Brain pericyte (primary cell): ENCODE results near the gene ZNF581.

Source experiments
- DNase-seq: peaks from one replicate; pipeline ENCODE4 v3.0.0-alpha.2; 2012; ENCODE audit warnings: low read depth, low spot score

ZNF581 gene

DNA sequence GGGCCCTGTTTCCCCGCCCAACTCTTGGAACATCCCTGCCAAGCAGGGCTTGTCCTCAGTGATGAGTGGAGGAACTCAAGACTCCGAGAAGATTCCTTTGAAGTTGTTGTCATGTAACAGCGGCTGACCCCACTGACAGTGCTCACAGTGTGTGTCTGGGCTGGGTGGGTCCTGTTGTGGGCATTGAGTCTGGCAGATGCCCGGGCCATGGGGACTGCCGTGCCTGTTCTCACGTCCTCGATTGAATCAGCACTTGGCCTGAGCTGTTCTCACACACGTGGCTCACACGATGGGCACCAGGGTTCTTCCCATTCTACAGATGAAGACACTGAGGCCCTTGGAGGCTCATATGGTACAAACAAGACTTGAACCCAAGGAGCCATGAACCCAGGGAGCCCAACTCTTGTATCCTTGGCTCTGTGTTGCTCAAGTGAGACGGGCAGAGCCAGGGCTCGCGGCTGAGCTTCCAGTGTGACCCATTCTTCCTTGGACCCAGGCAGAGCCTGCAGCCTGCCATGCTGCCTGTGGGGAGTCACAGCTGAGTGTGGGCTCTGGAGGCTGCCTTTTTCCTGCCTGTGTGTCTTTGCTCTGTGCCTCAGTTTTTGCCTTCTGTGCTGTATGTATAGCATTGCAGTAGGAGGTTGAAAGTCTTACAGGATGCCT lies 23.0 kb downstream of the ZNF581 start:
- DNase-seq: no peak

DNA sequence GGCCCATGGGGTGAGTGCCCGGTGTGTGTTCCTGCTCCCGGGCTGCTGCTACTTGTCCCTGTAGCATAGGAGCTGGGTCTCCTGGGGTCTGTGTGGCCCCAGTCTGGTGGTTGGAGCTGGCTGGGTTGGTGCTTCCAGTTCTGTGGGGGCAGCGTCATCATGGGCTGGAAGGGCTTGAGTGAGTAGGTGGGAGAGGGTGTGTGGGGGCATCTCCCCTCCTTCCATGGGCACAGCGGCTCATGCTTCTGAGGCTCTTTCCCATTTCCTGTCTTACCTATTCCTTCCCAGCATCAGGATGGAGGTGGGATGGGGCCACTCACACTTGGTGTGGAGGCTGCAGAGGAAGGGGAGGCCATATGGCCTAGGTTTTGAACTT lies 23.5 kb downstream of the ZNF581 start:
- no peak for DNase-seq

DNA sequence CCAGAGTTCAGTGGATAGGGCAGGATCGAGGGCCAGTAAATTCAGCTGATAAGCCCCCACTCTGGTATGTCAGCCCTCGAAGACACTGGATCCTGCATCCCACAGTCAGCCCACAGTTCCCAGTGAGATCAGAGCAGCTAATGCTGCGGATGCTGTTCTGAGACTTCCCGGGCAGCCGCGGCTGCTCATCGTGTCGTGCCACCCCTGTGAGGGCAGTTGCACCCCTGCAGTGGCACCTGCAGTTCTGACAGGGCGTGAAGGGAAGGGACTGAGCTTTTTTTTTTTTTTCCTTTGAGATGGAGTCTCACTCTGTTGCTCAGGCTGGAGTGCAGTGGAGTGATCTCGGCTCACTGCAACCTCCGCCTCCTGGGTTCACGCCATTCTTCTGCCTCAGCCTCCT lies 24.1 kb downstream of the ZNF581 start:
- DNase-seq: no peak

DNA sequence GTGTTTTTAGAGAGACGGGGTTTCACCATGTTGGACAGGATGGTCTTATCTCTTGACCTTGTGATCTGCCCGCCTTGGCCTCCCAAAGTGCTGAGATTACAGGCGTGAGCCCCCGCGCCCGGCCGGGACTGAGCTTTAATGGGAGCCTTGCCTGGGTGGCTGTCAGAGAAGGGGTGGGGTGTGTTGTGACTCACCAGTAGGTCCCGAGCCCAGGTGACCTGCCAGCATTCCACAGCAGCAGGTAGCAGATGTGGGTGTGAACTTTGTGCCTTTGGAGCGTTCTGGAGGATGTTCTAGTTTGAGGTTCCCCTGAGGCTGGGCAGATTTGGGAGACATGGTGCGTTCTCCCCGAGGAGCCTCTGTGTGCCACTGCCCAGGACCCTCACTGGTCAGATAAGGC lies 24.5 kb downstream of the ZNF581 start:
- DNase-seq: no peak

DNA sequence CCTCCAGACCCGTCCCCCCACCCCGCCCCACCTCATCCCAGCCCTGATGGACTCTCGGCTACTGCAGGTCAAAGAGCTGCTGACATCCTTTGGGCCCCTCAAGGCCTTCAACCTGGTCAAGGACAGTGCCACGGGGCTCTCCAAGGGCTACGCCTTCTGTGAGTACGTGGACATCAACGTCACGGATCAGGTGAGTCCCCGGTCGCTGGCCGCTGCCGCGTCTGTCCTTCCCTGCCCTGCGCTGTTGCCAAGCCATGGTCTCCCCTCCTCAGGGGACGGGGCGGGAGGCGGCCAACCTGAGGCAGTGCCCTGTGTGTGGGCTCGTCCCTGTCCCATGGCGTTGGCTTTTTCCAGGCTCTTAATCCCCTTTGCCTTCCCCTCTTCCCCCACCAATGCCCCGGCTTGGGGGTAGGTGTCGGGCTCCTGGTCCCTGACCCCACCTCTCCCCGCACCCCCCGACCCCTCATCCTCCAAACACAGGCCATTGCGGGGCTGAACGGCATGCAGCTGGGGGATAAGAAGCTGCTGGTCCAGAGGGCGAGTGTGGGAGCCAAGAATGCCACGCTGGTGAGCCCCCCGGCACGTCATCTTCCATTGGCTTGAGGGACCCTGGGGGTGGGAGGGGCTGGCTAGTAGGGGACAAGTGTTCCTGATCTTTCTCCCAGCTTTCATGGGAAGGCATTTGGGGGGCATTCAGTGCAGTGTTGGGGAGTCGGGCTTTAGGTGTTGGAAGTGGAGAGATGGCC lies 25.3 kb downstream of the ZNF581 start:
- no peak for DNase-seq

DNA sequence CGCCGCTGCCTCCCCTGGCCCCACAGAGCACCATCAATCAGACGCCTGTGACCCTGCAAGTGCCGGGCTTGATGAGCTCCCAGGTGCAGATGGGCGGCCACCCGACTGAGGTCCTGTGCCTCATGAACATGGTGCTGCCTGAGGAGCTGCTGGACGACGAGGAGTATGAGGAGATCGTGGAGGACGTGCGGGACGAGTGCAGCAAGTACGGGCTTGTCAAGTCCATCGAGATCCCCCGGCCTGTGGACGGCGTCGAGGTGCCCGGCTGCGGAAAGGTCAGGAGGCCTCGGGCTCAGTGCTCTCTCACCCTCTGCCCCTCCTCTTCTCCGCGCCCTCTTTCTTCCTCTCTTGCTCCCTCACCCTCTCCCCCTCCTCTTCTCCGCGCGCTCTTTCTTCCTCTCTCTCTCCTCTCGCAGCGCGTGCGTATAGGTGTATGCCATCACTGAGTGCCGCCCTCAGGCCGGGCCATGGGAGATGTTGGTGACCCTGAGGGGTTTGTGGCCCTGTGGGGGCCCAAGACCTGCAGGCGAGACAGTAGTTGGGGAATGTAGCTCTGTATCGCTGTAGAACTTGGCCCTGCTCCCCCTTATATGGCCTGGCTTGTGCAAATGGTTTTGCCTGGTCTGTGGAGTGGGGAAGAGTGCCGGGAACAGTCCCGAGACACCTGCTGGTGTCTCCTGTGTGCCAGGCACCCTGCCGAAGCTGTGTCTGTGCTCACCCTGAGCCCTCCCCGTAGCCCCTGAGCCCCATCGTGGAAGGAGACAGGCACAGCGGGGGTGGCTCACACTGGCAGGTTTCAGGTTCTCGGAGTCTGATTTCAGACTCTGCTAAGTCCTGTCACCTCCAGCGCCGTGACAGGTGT lies 26.2 kb downstream of the ZNF581 start:
- DNase-seq: no peak

DNA sequence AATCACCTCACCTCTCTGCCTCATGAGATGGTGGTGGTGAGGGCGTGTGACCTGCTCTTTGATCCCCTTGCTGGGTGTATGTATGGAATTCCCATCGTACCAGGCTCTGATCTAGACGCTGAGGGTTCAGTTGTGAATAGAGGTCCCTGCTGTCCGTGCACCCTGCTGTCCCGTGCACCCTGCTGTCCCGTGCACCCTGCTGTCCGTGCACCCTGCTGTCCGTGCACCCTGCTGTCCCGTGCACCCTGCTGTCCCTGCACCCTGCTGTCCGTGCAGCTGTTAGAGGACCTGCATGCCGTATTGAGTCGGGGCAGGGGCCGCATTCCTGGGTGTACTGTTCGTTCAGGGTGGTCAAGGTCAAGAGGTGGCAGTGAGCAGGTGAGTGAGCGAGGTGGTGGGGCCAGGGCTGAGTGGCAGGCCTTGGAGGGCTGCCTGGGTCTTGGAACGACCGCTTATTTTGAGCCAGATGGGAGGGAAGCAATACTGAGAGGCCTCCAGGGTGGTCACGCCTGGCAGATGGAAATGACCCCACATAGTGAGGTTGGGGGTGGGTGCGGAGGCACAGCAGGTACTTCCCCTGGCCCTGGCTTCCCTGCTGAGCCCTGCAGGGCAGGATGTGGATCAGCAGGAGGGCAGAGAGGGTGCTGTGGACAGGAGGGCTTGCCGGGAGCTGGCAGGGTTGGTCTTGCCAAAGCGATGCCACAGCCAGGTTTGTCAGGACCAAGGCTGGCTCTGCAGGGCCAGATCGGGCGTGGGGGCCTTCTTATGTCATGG lies 27.0 kb downstream of the ZNF581 start:
- DNase-seq: no peak

DNA sequence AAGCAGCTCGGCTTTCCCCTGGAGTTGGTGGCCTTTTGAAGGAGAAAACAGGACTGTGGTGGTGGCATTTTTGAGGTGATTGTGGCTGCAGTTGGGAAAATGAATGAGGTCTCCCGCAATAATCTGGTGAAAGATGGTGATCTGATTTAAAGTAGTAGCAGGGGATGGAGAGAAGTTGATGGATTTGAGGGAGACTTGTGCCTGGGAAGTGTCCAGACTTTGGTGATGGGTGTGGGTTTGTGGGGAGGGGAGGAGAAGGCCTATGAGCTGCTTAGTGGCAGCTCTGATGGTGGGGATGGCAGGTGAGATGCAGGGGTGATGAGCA lies 27.6 kb downstream of the ZNF581 start:
- DNase-seq: no peak

DNA sequence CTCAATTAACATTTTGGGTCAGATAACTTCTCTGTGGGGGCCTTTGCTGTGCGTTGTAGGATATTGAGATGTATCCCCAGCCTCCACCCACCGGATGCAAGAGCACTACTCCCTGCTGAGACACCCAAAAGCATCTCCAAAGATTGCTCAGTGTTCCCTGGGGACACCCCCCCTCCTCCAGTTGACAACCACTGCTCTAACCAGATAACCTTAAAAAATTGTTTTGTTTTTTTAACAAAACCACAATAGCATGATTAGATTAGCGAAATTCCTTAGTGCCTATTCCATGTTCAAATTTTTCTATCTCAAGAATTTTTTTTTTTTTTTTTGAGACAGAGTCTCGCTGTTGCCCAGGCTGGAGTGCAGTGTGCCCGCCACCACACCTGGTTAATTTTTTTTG lies 29.0 kb downstream of the ZNF581 start:
- no peak for DNase-seq

DNA sequence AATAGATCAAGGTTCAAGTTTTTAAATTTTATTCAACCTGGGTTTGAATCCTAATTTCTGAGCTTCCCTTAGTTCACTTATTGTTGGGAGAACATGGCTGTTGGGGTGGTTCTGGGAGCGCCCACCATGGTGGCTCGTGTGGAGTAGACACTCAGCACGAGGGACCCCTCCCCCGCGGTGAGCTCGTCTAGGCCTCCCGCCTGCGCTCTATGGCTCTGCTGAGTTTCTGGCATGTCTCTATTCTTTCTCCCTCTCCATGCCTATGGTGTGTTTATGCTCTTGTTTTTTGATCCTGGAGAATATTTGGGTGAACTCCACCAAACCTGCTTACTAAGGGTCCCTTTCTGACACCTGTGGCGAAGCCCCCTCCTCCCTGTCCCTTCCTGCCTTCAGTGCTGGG lies 30.0 kb downstream of the ZNF581 start:
- no peak for DNase-seq

DNA sequence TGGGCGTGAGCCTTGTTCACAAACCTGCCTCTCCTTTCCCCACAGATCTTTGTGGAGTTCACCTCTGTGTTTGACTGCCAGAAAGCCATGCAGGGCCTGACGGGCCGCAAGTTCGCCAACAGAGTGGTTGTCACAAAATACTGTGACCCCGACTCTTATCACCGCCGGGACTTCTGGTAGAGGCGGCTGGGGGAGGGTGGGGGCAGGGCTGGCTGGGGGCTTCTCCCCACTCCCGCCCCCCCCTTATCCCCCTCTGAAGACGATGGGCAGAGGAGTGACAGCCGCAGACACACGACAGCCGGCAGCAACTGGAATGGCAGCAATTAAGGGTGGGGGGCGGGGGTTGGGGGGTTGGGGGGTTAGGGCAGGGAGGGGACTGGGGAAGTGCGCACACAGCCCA lies 30.4 kb downstream of the ZNF581 start:
- no peak for DNase-seq

DNA sequence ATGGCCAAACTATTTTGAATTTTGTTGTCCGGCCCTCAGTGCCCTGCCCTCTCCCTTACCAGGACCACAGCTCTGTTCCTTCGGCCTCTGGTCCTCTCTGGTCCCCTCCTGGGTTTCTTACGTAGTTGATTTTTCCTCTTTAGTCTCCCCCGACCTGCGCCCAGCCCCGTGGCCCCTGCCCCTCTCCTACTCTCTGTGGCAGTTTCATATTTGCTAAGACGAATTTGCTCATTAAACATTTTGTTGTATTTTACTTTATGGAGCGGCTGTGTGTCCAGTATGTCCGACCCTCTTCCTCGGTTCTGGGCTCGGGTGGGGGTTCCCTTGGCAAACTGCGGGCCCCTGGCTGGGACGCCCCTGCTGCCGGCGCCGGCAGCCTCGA lies 31.0 kb downstream of the ZNF581 start:
- no peak for DNase-seq

DNA sequence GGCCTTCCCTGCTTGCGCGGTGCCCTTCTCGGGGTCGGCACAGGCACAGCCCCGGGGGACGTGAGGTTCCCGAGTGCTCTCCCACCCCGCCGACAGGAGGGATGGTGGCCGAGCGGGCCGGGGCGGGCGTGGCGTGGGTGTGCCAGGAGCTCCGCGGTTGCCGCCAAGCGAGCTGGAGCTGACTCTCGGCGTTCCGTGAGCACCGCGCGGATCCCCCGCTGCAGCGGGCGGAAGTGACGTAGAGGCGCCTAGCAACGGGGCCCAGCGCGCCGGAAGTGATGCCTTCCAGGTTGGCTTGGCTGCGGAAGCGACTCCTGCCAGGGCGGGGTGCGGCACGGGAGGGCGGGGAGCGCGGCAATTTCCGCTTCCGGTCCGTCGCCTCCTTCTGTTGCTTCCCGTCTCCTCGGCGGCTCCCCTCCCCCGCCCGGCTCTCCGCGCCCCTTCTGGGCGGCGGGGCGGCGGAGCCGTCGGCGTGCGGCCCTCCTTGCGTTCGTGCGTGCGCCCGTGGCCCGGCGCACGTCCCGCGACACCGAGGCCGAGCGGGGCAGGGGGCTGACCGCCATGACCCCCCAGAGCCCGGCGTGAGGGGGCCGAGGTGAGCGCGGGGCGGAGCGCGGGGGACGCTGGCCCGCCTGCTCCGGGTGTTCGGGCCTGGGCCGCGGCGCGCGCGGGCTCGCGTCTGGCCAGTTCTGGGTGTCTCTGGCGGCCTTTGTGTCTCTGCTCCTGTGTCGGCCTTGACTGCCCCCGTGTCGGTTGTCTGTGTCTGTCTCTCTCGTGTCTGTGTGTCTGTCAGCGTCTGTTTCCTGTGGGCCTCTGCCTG lies 31.6 kb downstream of the ZNF581 start, which contains the start of gene EPN1:
EPN1 (plus strand) TSS at position 386 of the 820 bp plus-strand sequence. CDS start 3,402 bp downstream, outside the sequence.
- peak; percentile 86 for DNase-seq

DNA sequence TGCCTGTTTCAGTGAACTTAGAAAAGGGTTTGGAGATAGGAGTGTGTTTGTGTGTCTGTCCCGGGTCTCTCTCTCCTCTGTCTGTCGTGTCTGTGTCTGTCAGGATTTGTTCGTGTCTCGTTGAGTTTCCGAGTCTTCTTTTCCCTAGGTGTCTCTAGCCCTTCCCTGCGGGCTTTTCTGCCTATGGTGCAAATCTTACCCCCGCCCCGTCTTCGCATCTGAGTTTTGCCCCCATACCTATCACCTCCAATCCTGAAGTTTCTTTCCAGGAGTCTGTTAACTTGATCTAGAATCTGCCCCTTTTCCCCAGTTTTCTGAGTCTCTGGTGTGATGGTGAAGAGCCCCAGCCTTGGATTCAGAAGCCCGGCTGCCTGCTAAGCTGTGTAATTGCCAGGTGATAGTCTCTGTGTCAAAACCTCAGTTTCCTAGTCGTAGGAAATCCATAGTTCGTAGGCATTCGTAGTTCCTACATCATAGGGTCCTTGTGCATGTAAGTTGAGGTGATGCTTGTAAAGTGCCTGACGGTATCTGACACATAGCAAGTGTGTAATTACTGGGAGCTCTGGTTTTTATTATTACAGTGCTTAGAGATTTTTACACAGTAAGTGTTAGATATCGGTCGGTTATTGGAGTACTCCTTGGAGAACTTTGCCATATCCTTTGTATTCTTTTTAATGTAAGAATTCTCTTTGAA lies 32.4 kb downstream of the ZNF581 start:
- no peak for DNase-seq

DNA sequence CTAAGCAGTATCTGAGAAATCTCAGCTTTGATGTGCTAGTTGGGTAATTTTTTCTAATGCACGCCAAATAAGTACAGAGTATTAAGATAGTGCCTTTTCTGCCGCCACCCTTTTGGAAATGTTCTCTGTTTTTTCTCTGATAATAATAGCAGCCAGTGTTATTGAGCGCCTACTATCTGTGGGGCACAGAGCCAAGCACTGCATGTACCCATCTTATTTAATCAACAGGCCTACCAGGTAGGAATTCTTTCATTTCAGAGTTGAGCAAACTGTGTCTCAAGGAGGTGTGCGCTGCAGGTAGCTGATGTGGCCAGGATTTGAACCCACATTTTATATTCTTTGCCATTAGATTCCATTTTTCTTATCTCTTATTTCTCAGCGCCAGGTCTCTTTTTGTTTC lies 32.9 kb downstream of the ZNF581 start:
- no peak for DNase-seq

DNA sequence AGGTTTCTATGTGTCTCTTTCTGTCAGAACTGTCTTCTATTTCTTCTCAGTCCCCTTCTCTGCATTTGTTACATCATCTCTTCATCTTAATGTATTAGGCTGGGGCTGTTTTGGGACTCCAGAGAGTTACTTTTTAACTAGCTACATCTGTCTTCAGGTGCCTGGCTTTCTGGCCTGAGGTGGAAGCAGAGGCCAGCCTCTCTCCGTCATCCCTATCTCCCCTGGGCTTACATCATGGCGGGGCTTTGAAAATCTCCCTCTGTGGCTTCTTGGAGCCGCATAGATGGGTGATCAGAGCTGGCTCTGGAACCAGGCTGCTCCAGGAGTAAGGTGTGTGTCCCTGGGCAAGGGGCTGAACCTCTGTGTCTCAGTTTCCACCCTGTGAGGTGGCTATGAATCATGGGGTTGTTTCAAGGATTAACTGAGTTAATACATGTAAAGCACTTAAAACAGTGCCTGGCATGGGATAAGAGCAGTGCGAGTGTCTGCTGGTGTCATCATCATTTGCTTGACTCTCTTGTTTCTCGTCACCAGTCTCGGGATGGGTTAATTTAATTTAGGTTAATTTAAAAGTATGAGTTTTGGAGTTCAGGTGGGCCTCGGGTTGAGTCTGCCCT lies 33.5 kb downstream of the ZNF581 start:
- no peak for DNase-seq

DNA sequence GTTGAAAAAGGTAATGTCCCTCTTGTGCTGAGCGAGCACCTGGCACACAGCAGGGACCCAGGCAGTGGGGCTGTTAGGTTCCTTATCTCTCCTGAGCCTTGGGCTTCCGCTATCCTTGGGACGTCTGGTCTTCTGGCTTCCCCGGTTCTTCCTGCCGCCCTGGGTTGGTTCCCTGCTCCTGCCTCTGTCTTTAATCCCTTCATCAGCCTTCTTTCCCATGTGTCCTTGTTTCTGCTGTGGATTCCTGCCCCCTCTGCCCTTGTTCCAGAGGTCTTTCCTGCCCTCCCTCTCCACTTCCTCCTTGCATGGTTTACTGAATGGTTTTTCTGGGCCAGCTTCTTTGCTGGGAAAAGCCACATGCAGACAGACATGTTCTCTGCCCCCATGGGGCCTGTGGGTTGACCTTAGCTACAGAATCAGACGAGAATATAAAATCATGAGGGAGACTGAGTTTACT lies 34.2 kb downstream of the ZNF581 start:
- DNase-seq: no peak

DNA sequence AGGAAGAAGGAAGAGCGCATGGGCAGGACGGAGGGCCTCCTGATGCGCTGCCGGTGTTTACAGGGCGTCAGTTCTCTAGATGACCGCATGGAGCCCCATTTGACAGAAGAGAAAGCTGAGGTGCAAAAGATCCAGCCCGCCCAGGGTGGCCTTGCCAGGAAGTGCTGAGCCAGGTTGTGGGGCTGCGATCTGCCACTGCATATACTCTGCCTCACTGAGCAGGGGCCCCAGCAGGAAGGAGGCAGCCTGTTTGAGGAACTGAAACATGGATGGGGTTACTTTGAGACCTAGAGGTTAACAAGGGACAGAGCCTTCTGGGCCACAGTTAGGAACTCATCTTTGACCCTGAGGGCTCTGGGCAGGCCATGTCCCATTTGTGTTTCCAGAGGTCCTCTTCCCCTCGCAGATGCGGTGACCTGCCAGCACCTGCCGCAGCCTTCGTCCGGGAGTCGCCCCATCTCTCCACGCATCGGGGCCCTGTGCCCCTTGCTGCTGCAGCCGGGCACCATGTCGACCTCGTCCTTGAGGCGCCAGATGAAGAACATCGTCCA lies 34.7 kb downstream of the ZNF581 start:
- no peak for DNase-seq
